Hepatocyte (in vitro differentiated cells): ENCODE measurements around the gene MAGI3. TPM values are rescaled to one million over a fixed set of nuclear protein-coding genes. Genes with fewer than 3 reads are reported as not detected.

Experiments used
- DNase-seq: peaks from one replicate; pipeline ENCODE4 v3.0.0-alpha.2; 2016; ENCODE audit warnings: low spot score
- H2AFZ ChIP-seq: fragments of 200-600 bp; sonication (generic); 2 replicates; pipeline ENCODE4 v1.6.0; 2016; ENCODE audit warnings: antibody characterized with exemption, mild to moderate bottlenecking
- H3K27ac ChIP-seq: fragments of 200-600 bp; sonication (generic); 2 replicates; pipeline ENCODE4 v1.5.1; 2016; ENCODE audit warnings: mild to moderate bottlenecking
- H3K27me3 ChIP-seq: fragments of 200-600 bp; sonication (generic); 2 replicates; pipeline ENCODE4 v1.6.1; 2016
- H3K36me3 ChIP-seq: fragments of 200-600 bp; sonication (generic); replicated peaks from 2 replicates; pipeline ENCODE4 v1.5.1; 2016; ENCODE audit warnings: low read depth; ENCODE audit not compliant: insufficient read depth
- H3K4me1 ChIP-seq: fragments of 200-600 bp; sonication (generic); 2 replicates; pipeline ENCODE4 v1.5.1; 2016; ENCODE audit warnings: mild to moderate bottlenecking, moderate library complexity; ENCODE audit not compliant: insufficient read depth
- H3K4me2 ChIP-seq: fragments of 200-600 bp; sonication (generic); 2 replicates; pipeline ENCODE4 v1.6.0; 2016
- H3K4me3 ChIP-seq: fragments of 200-600 bp; sonication (generic); 2 replicates; pipeline ENCODE4 v1.5.1; 2016; ENCODE audit warnings: mild to moderate bottlenecking
- H3K79me2 ChIP-seq: fragments of 200-600 bp; sonication (generic); 2 replicates; pipeline ENCODE4 v1.6.0; 2017; ENCODE audit warnings: mild to moderate bottlenecking
- H3K9me2 ChIP-seq: fragments of 200-600 bp; sonication (generic); replicated peaks from 2 replicates; pipeline ENCODE4 v1.6.0; 2017; ENCODE audit warnings: mild to moderate bottlenecking; ENCODE audit not compliant: insufficient read depth
- H3K9me3 ChIP-seq: fragments of 200-600 bp; sonication (generic); 2 replicates; pipeline ENCODE4 v1.5.1; 2016; ENCODE audit warnings: low read depth, mild to moderate bottlenecking
- H4K20me1 ChIP-seq: fragments of 200-600 bp; sonication (generic); 2 replicates; pipeline ENCODE4 v1.6.0; 2016; ENCODE audit warnings: mild to moderate bottlenecking; ENCODE audit not compliant: insufficient read depth, poor library complexity, severe bottlenecking
- EZH2 ChIP-seq: fragments of 200-600 bp; sonication (generic); IDR thresholded peaks from 2 replicates; pipeline ENCODE4 v1.6.1; 2016; ENCODE audit warnings: antibody characterized with exemption, mild to moderate bottlenecking, borderline replicate concordance
- EZH2phosphoT487 ChIP-seq: fragments of 200-600 bp; sonication (generic); IDR thresholded peaks from one replicate; pipeline ENCODE4 v1.6.1; 2018; ENCODE audit warnings: antibody characterized with exemption, mild to moderate bottlenecking, low read depth, moderate library complexity; ENCODE audit not compliant: unreplicated experiment, severe bottlenecking
- WGBS: methylation state at CpG from one replicate; pipeline ENCODE4 v1.1.6; 2016; ENCODE audit warnings: low lambda C conversion rate; ENCODE audit errors: missing lambda C conversion rate; 5-methylcytosine and 5-hydroxymethylcytosine counted together
- polyA plus RNA-seq: library from polyadenylated mRNA; unstranded; fragments of >200 nt; fragmentation: Nextera tagmentation; extraction: Ambion mirVana; gene quantifications from 2 replicates; pipeline ENCODE4 v1.2.1, GENCODE V29; 2016
- total RNA-seq: library from RNA; depleted of rRNA; stranded (reverse); fragments of >200 nt; gene quantifications from 2 replicates; pipeline ENCODE4 v1.2.3, GENCODE V29; 2014
- TF ChIP-seq, protein P1 (sequence below): fragments of 200-600 bp; sonication (generic); IDR thresholded peaks from 2 replicates; pipeline ENCODE4 v1.5.1; 2016; ENCODE audit warnings: antibody characterized with exemption, mild to moderate bottlenecking; ENCODE audit not compliant: poor library complexity

Gene MAGI3
- total and polyA plus RNA-seq, 2 experiments from 2014 or later: 15.9 to 22.4 TPM

DNA sequence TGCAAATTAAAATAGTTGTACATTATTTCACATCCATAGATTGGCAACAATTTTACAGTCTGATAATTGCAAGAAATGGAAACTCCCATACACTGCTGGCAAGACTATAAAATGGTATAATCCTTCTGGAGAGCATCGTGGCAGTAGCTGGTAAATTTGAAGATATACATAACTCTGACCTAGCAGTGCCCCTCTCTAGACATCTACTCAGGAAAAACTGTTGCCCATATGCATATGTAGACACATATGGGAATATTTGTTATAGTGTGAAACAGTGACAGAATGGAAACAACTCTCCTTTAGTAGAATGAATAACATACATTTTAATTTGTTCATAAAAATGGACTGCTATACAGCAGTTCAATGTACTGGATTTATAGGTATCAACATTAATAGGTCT, 191.8 kb downstream of the MAGI3 start:
- DNase-seq: no peak
- TF ChIP-seq EZH2phosphoT487 (no peak), EZH2 (no peak)
- TF ChIP-seq, protein P1, sequence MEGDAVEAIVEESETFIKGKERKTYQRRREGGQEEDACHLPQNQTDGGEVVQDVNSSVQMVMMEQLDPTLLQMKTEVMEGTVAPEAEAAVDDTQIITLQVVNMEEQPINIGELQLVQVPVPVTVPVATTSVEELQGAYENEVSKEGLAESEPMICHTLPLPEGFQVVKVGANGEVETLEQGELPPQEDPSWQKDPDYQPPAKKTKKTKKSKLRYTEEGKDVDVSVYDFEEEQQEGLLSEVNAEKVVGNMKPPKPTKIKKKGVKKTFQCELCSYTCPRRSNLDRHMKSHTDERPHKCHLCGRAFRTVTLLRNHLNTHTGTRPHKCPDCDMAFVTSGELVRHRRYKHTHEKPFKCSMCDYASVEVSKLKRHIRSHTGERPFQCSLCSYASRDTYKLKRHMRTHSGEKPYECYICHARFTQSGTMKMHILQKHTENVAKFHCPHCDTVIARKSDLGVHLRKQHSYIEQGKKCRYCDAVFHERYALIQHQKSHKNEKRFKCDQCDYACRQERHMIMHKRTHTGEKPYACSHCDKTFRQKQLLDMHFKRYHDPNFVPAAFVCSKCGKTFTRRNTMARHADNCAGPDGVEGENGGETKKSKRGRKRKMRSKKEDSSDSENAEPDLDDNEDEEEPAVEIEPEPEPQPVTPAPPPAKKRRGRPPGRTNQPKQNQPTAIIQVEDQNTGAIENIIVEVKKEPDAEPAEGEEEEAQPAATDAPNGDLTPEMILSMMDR: no peak
- Histone ChIP-seq H3K4me1 (no peaks in the 10 kb centered on the region), H3K27ac (no peak overlapping the region), H3K4me3 (no peak overlapping the region), H3K9me2 (no peaks in the 10 kb centered on the region), H2AFZ (no peak overlapping the region), H4K20me1 (no peaks in the 10 kb centered on the region), H3K36me3 (no peaks in the 10 kb centered on the region), H3K79me2 (peaks cover 4% of the 10 kb centered on the region), H3K27me3 (no peaks in the 10 kb centered on the region), H3K9me3 (no peaks in the 10 kb centered on the region), H3K4me2 (no peak overlapping the region)
- WGBS: 88% methylated on average over 1 of the region's 1 CpG

- no peak overlapping the region for H3K27ac ChIP-seq
- H3K4me1 ChIP-seq: no peaks in the 10 kb centered on the region
- no peaks in the 10 kb centered on the region for H3K9me2 ChIP-seq
- no peaks in the 10 kb centered on the region for H3K27me3 ChIP-seq
- no peaks in the 10 kb centered on the region for H3K36me3 ChIP-seq
- H3K4me3 ChIP-seq: no peak overlapping the region
- no peak for DNase-seq
- H3K79me2 ChIP-seq: no peaks in the 10 kb centered on the region
- H3K4me2 ChIP-seq: no peak overlapping the region
- H2AFZ ChIP-seq: no peak overlapping the region
- H3K9me3 ChIP-seq: no peaks in the 10 kb centered on the region
- H4K20me1 ChIP-seq: no peaks in the 10 kb centered on the region
- no peak for TF ChIP-seq EZH2
- no peak for TF ChIP-seq EZH2phosphoT487
- TF ChIP-seq, protein P1: no peak
- 78% methylated on average over 5 of the region's 5 CpGs for WGBS
These were observed 197.2 kb downstream of the MAGI3 start for GRCh38 chr1:113587475-113587874.

DNA sequence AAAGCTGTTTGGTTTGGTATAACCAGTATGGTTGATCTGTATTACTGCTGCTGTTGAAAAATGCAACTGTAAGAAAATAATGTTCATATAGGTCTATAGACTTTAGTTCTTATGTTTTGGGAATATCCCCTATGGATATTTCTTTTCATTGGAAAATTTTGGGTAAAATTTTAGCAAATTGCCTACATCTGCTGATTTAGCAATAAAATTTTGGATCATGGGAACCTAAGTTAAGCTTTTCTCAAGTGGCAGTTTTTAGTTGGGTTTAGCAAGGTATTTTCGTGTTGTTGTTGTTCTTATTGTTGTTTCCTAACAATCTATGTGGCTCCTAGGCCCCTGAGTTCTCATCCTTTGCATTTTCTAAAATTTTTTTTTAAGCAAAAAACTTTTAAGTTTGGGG, 201.9 kb downstream of the MAGI3 start:
- Histone ChIP-seq H3K27me3 (no peaks in the 10 kb centered on the region), H3K4me1 (no peaks in the 10 kb centered on the region), H4K20me1 (no peaks in the 10 kb centered on the region), H3K9me3 (peaks cover 8% of the 10 kb centered on the region), H3K79me2 (no peaks in the 10 kb centered on the region), H3K4me2 (no peak overlapping the region), H3K9me2 (no peaks in the 10 kb centered on the region), H2AFZ (no peak overlapping the region), H3K36me3 (no peaks in the 10 kb centered on the region), H3K4me3 (no peak overlapping the region), H3K27ac (no peak overlapping the region)
- TF ChIP-seq, protein P1: no peak
- TF ChIP-seq EZH2 (no peak), EZH2phosphoT487 (no peak)
- DNase-seq: no peak
- WGBS: 100% methylated on average over 1 of the region's 1 CpG
